ENCODE measurements around the gene NFE2L3. TPM values are rescaled to one million over a fixed set of nuclear protein-coding genes. Genes with fewer than 3 reads are reported as not detected.

Gene NFE2L3
- total and polyA plus RNA-seq, 4 donors, result 4.0 to 12.5 (median 8.7) TPM

Other genes with a start within 250 kb of the NFE2L3 start
- gene HNRNPA2B1, start 48.5 kb downstream of the NFE2L3 start, total RNA-seq, result 100 to 1,000 TPM; 165 to 201 TPM
- 1,000 to 10,000 TPM; 1,122 to 1,155 TPM for gene HNRNPA2B1, start 48.5 kb downstream of the NFE2L3 start, polyA plus RNA-seq (ENCODE audit: insufficient read length in 2 of 2)
- 100 to 1,000 TPM; 121 to 172 TPM for gene CBX3, start 49.5 kb downstream of the NFE2L3 start, total RNA-seq
- 100 to 1,000 TPM; 201 to 243 TPM for gene CBX3, start 49.5 kb downstream of the NFE2L3 start, polyA plus RNA-seq (ENCODE audit: insufficient read length in 2 of 2)
- 10 to 100 TPM; 16.9 to 92.3 TPM for gene SNX10, start 139.7 kb downstream of the NFE2L3 start, total RNA-seq
- 10 to 100 TPM; 44.0 to 69.4 TPM for gene SNX10, start 139.7 kb downstream of the NFE2L3 start, polyA plus RNA-seq (ENCODE audit: insufficient read length in 2 of 2)